H9 (cell line): ENCODE measurements around the gene ANAPC2. TPM values are rescaled to one million over a fixed set of nuclear protein-coding genes. Genes with fewer than 3 reads are reported as not detected.

Experiments used
- DNase-seq: peaks from one replicate; pipeline ENCODE4 v3.0.0-alpha.2; 2017
- H2AFZ ChIP-seq: one replicate; pipeline ENCODE4 v1.6.1; 2013; ENCODE audit warnings: mild to moderate bottlenecking, low read length, control low read depth, moderate library complexity
- H2AK5ac ChIP-seq: 2 replicates; pipeline ENCODE4 v1.6.1; 2013; ENCODE audit warnings: low read length, control low read depth, mixed read lengths; ENCODE audit not compliant: insufficient read length
- H2BK120ac ChIP-seq: one replicate; pipeline ENCODE4 v1.6.1; 2013; ENCODE audit warnings: low read depth, mild to moderate bottlenecking, low read length, control low read depth, inconsistent platforms; ENCODE audit not compliant: poor library complexity, severe bottlenecking
- H2BK12ac ChIP-seq: 2 replicates; pipeline ENCODE4 v1.6.1; 2013; ENCODE audit warnings: low read length, control low read depth, mixed read lengths, low read depth; ENCODE audit not compliant: insufficient read length
- H2BK15ac ChIP-seq: 2 replicates; pipeline ENCODE4 v1.6.1; 2013; ENCODE audit warnings: low read depth, low read length, control low read depth
- H2BK20ac ChIP-seq: one replicate; pipeline ENCODE4 v1.6.1; 2013; ENCODE audit warnings: low read depth, mild to moderate bottlenecking, low read length, control low read depth, inconsistent platforms; ENCODE audit not compliant: poor library complexity, severe bottlenecking
- H2BK5ac ChIP-seq: 2 replicates; pipeline ENCODE4 v1.6.1; 2013; ENCODE audit warnings: low read length, control low read depth, mixed read lengths; ENCODE audit not compliant: insufficient read length
- H3K14ac ChIP-seq: 2 replicates; pipeline ENCODE4 v1.6.1; 2013; ENCODE audit warnings: low read length, control low read depth; ENCODE audit not compliant: insufficient read depth
- H3K18ac ChIP-seq: 2 replicates; pipeline ENCODE4 v1.6.1; 2013; ENCODE audit warnings: low read depth, mild to moderate bottlenecking, mixed read lengths, low read length, control low read depth; ENCODE audit not compliant: insufficient read length
- H3K23ac ChIP-seq: 2 replicates; pipeline ENCODE4 v1.6.1; 2013; ENCODE audit warnings: low read length, control low read depth, mixed read lengths, low read depth; ENCODE audit not compliant: insufficient read length
- H3K23me2 ChIP-seq: 2 replicates; pipeline ENCODE4 v1.6.1; 2013; ENCODE audit warnings: low read depth, mild to moderate bottlenecking, mixed read lengths, low read length, control low read depth; ENCODE audit not compliant: insufficient read length, poor library complexity, severe bottlenecking
- H3K27ac ChIP-seq: 2 replicates; pipeline ENCODE4 v1.5.1; 2013; ENCODE audit warnings: low read length, control low read depth, mixed read lengths, low read depth; ENCODE audit not compliant: insufficient read length
- H3K27me3 ChIP-seq: 2 replicates; pipeline ENCODE4 v1.6.1; 2013; ENCODE audit warnings: low read length, control low read depth, inconsistent platforms; ENCODE audit not compliant: insufficient read depth
- H3K4ac ChIP-seq: 2 replicates; pipeline ENCODE4 v1.6.1; 2013; ENCODE audit warnings: low read depth, mild to moderate bottlenecking, control low read depth, inconsistent platforms, low read length, moderate library complexity
- H3K4me1 ChIP-seq: 2 replicates; pipeline ENCODE4 v1.6.1; 2013; ENCODE audit warnings: low read length, control low read depth, inconsistent platforms; ENCODE audit not compliant: insufficient read depth
- H3K4me2 ChIP-seq: 2 replicates; pipeline ENCODE4 v1.6.1; 2013; ENCODE audit warnings: low read length, control low read depth, mixed read lengths; ENCODE audit not compliant: insufficient read length, insufficient read depth
- H3K56ac ChIP-seq: 2 replicates; pipeline ENCODE4 v1.6.1; 2013; ENCODE audit warnings: low read depth, mild to moderate bottlenecking, mixed read lengths, low read length, control low read depth; ENCODE audit not compliant: insufficient read length
- H3K79me1 ChIP-seq: 2 replicates; pipeline ENCODE4 v1.6.1; 2013; ENCODE audit warnings: low read depth, mild to moderate bottlenecking, moderate library complexity, low read length, control low read depth, inconsistent platforms; ENCODE audit not compliant: insufficient read depth, poor library complexity, severe bottlenecking
- H3K79me2 ChIP-seq: 2 replicates; pipeline ENCODE4 v1.6.1; 2013; ENCODE audit warnings: low read length, control low read depth, inconsistent platforms; ENCODE audit not compliant: insufficient read depth
- H3K9ac ChIP-seq: 2 replicates; pipeline ENCODE4 v1.6.1; 2013; ENCODE audit warnings: low read length, control low read depth, mixed read lengths; ENCODE audit not compliant: insufficient read length; ENCODE audit errors: extremely low read depth
- H3K9me3 ChIP-seq: one replicate; pipeline ENCODE4 v1.6.1; 2013; ENCODE audit warnings: low read depth, low read length, inconsistent platforms; ENCODE audit not compliant: control insufficient read depth
- H3T11ph ChIP-seq: one replicate; pipeline ENCODE4 v1.6.1; 2013; ENCODE audit warnings: mild to moderate bottlenecking, low read length, control low read depth, inconsistent platforms
- H4K20me1 ChIP-seq: one replicate; pipeline ENCODE4 v1.6.1; 2013; ENCODE audit not compliant: control insufficient read depth, insufficient read length, insufficient read depth
- H4K5ac ChIP-seq: 2 replicates; pipeline ENCODE4 v1.6.1; 2013; ENCODE audit warnings: low read depth, mild to moderate bottlenecking, mixed read lengths, low read length, control low read depth; ENCODE audit not compliant: insufficient read length
- H4K8ac ChIP-seq: replicated peaks from 2 replicates; pipeline ENCODE4 v1.6.1; 2013; ENCODE audit warnings: low read length, control low read depth, mixed read lengths, low read depth; ENCODE audit not compliant: insufficient read length
- H4K91ac ChIP-seq: 2 replicates; pipeline ENCODE4 v1.6.1; 2013; ENCODE audit warnings: low read depth, mild to moderate bottlenecking, moderate library complexity, mixed read lengths, low read length, control low read depth; ENCODE audit not compliant: insufficient read length
- H3K27ac Mint-ChIP-seq, 3 experiments: 2 replicates in 2 of 3; 3 replicates in 1 of 3; pipeline ENCODE4 v1.8.0; 2020 to 2021; ENCODE audit warnings: mixed read lengths in 3 of 3, mild to moderate bottlenecking in 1 of 3, moderate library complexity in 1 of 3
- H3K27me3 Mint-ChIP-seq: 2 replicates; pipeline ENCODE4 v1.8.0; 2021; ENCODE audit warnings: low read depth, mild to moderate bottlenecking, moderate library complexity, mixed read lengths
- H3K36me3 Mint-ChIP-seq, 3 experiments: 2 replicates in 2 of 3; 3 replicates in 1 of 3; pipeline ENCODE4 v1.8.0; 2020 to 2021; ENCODE audit warnings: low read depth in 3 of 3, mixed read lengths in 3 of 3; ENCODE audit not compliant: insufficient read depth in 1 of 3
- H3K4me1 Mint-ChIP-seq, 2 experiments: 2 replicates each; pipeline ENCODE4 v1.8.0; 2020; ENCODE audit warnings: mixed read lengths in 2 of 2
- H3K4me3 Mint-ChIP-seq, 2 experiments: 2 replicates in 1 of 2; 3 replicates in 1 of 2; pipeline ENCODE4 v1.8.0; 2020 to 2021; ENCODE audit warnings: mild to moderate bottlenecking in 2 of 2, mixed read lengths in 2 of 2, moderate library complexity in 1 of 2
- H3K9me3 Mint-ChIP-seq, 2 experiments: 2 replicates in 1 of 2; 3 replicates in 1 of 2; pipeline ENCODE4 v1.8.0; 2020; ENCODE audit warnings: mild to moderate bottlenecking in 2 of 2, mixed read lengths in 2 of 2, moderate library complexity in 1 of 2
- WGBS: extraction: QIAGEN DNeasy Blood & Tissue Kit; methylation state at CpG from one replicate; pipeline ENCODE4 v1.1.7; 2013; ENCODE audit warnings: missing lambda C conversion rate, low lambda C conversion rate, mixed read lengths; ENCODE audit not compliant: insufficient read length; ENCODE audit errors: extremely low coverage; 5-methylcytosine and 5-hydroxymethylcytosine counted together
- long read RNA-seq: library from polyadenylated mRNA; unstranded; transcript quantifications from one replicate; pipeline ENCODE4 v2.0.0, GENCODE V29; 2020
- total RNA-seq: library from RNA; stranded (reverse); gene quantifications from 2 replicates; pipeline ENCODE4 v1.2.1, GENCODE V29; 2021
- TF ChIP-seq, protein P1 (sequence below): fragments of 200-600 bp; sonication (generic); conservative IDR thresholded peaks from 3 replicates; pipeline ENCODE4 v1.8.0; 2021; ENCODE audit warnings: antibody characterized with exemption, mild to moderate bottlenecking

The ANAPC2 gene, protein sequence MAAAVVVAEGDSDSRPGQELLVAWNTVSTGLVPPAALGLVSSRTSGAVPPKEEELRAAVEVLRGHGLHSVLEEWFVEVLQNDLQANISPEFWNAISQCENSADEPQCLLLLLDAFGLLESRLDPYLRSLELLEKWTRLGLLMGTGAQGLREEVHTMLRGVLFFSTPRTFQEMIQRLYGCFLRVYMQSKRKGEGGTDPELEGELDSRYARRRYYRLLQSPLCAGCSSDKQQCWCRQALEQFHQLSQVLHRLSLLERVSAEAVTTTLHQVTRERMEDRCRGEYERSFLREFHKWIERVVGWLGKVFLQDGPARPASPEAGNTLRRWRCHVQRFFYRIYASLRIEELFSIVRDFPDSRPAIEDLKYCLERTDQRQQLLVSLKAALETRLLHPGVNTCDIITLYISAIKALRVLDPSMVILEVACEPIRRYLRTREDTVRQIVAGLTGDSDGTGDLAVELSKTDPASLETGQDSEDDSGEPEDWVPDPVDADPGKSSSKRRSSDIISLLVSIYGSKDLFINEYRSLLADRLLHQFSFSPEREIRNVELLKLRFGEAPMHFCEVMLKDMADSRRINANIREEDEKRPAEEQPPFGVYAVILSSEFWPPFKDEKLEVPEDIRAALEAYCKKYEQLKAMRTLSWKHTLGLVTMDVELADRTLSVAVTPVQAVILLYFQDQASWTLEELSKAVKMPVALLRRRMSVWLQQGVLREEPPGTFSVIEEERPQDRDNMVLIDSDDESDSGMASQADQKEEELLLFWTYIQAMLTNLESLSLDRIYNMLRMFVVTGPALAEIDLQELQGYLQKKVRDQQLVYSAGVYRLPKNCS
- total RNA-seq: 54.8 and 54.9 TPM in 2 replicates
- long read RNA-seq, transcript ANAPC2-201 (13 exons, 2,632 nt): major isoform, 23 of 36 reads
- long read RNA-seq, partial matches to known transcripts: 3 of 36 reads
- long read RNA-seq, other reads (novel, unspliced or antisense): 10 of 36 reads

DNA sequence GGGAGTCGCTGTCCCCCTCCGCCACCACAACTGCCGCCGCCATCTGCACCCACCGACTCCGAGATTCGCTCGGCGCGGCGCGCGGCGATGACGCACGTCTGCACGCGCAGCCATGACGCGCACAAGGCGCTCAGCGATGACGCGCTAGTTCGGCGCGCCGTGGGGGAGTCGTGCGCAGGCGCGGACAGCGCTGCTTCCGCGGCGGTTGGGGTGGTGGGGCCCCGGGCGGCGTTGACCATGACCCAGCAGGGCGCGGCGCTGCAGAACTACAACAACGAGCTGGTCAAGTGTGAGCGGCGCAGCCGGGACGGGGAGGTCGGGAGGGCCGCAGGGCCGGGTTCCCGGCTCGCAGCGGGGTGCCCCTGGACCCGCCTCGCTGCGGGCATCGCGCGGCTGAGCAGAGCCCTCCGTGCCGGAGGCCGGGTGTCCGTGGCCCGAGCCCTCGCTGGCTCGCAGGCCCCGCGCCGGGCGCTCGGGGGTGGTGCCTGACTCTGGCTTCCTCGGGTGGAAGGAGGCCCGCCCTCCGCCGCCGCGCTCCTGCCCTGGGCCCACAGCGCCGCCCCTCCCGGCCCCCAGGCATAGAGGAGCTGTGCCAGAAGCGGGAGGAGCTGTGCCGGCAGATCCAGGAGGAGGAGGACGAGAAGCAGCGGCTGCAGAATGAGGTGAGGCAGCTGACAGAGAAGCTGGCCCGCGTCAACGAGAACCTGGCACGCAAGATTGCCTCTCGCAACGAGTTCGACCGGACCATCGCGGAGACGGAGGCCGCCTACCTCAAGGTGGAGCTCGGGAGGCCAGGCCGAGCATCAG is at the start of gene ANAPC2, which contains the start of gene SSNA1:
TSS of gene ANAPC2 (minus strand) at position 71 of the 807 bp plus-strand sequence. CDS start at position 43, 28 bp downstream.
TSS of gene SSNA1 (plus strand) at position 187 of the 807 bp plus-strand sequence. CDS start at position 238, 51 bp downstream.
- Histone ChIP-seq H4K91ac (no peak within 1 kb of the TSS), H2BK20ac (no peak within 1 kb of the TSS), H3K9ac (peak within 1 kb of the TSS; percentile 41), H3K18ac (peak within 1 kb of the TSS; percentile 37), H3K4ac (no peak within 1 kb of the TSS), H3K27me3 (no peaks in the 10 kb centered on the region), H3K79me2 (peaks cover 10% of the 10 kb centered on the region; the same call in 1 of the 2 replicates), H4K5ac (no peak within 1 kb of the TSS), H2BK120ac (no peak within 1 kb of the TSS), H4K20me1 (peaks cover under 1% of the 10 kb centered on the region), H2BK5ac (no peak within 1 kb of the TSS), H2BK15ac (no peak within 1 kb of the TSS; the same call in 1 of the 2 replicates), H2AFZ (no peak within 1 kb of the TSS), H3K79me1 (peaks cover 6% of the 10 kb centered on the region), H3K4me1 (peaks cover 5% of the 10 kb centered on the region; the same call in 1 of the 2 replicates), H3K23ac (no peak within 1 kb of the TSS), H2AK5ac (no peak within 1 kb of the TSS), H4K8ac (no peak within 1 kb of the TSS), H3K56ac (no peak within 1 kb of the TSS), H2BK12ac (no peak within 1 kb of the TSS), H3T11ph (no peak within 1 kb of the TSS), H3K4me2 (peak within 1 kb of the TSS; percentile 82), H3K9me3 (no peaks in the 10 kb centered on the region), H3K27ac (no peak within 1 kb of the TSS), H3K23me2 (peaks cover 13% of the 10 kb centered on the region), H3K14ac (no peak within 1 kb of the TSS; the same call in 1 of the 2 replicates)
- TF ChIP-seq, protein P1, sequence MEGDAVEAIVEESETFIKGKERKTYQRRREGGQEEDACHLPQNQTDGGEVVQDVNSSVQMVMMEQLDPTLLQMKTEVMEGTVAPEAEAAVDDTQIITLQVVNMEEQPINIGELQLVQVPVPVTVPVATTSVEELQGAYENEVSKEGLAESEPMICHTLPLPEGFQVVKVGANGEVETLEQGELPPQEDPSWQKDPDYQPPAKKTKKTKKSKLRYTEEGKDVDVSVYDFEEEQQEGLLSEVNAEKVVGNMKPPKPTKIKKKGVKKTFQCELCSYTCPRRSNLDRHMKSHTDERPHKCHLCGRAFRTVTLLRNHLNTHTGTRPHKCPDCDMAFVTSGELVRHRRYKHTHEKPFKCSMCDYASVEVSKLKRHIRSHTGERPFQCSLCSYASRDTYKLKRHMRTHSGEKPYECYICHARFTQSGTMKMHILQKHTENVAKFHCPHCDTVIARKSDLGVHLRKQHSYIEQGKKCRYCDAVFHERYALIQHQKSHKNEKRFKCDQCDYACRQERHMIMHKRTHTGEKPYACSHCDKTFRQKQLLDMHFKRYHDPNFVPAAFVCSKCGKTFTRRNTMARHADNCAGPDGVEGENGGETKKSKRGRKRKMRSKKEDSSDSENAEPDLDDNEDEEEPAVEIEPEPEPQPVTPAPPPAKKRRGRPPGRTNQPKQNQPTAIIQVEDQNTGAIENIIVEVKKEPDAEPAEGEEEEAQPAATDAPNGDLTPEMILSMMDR: peak; percentile 48
- Mint-ChIP-seq H3K4me1 (peaks cover 17 to 22% of the 10 kb centered on the region in 2 experiments), H3K9me3 (no peaks in the 10 kb centered on the region), H3K36me3 (peaks cover 7 to 50% (median 37%) of the 10 kb centered on the region in 3 experiments; a peak in 6 of 7 replicates), H3K27ac (peak within 1 kb of the TSS; percentile 47 to 97 (median 96); a peak in 6 of 7 replicates), H3K4me3 (peak within 1 kb of the TSS; percentile 94 to 97), H3K27me3 (no peaks in the 10 kb centered on the region)
- WGBS: no CpG with 5 or more reads among the region's 98 CpGs
- peak; percentile 91 for DNase-seq
